Measurements from ENCODE around the gene SUCLG1.

DNA sequence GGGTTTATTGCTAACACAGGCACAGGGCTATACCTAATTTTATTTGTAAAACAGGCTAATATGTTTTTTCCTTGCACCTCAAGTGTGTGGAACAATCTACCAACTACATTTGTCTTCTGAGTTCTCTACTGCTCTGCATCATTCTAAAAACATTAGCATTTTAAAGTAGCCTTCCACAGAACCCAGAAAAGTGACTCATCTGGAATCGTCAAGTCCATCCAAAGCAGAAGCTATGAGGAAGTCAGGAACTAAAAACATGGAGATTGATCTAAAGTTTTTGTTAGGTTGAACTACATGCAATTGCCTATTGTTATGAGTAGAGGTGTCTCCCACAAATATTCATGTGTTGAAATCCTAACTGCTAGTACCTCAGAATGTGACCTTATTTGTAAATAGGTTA lies 70.9 kb downstream of the SUCLG1 start:
- TF ChIP-seq, protein P1, sequence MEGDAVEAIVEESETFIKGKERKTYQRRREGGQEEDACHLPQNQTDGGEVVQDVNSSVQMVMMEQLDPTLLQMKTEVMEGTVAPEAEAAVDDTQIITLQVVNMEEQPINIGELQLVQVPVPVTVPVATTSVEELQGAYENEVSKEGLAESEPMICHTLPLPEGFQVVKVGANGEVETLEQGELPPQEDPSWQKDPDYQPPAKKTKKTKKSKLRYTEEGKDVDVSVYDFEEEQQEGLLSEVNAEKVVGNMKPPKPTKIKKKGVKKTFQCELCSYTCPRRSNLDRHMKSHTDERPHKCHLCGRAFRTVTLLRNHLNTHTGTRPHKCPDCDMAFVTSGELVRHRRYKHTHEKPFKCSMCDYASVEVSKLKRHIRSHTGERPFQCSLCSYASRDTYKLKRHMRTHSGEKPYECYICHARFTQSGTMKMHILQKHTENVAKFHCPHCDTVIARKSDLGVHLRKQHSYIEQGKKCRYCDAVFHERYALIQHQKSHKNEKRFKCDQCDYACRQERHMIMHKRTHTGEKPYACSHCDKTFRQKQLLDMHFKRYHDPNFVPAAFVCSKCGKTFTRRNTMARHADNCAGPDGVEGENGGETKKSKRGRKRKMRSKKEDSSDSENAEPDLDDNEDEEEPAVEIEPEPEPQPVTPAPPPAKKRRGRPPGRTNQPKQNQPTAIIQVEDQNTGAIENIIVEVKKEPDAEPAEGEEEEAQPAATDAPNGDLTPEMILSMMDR (IDR thresholded peaks at IDR 0.05): no peak
- TF ChIP-seq POLR2AphosphoS5 (IDR thresholded peaks at IDR 0.05): no peak

All from esophagus muscularis mucosa (tissue), 3 donors.